Chondrocyte (in vitro differentiated cells): ENCODE results near the gene ASCC3. TPM values are rescaled to one million over a fixed set of nuclear protein-coding genes. Genes with fewer than 3 reads are reported as not detected.
"Not testable (repeated sequence)": the region's sequence is repeated elsewhere in the genome, so short reads cannot be mapped to it uniquely, and the experiment has no call there.

Experiments used
- DNase-seq: peaks from one replicate; pipeline ENCODE4 v3.0.0; 2021; ENCODE audit warnings: mixed read lengths, low spot score
- H3K27ac Mint-ChIP-seq: one replicate; pipeline ENCODE4 v1.8.0; 2021; ENCODE audit warnings: mild to moderate bottlenecking, moderate library complexity, mixed read lengths; ENCODE audit not compliant: unreplicated experiment
- H3K27me3 Mint-ChIP-seq: 2 replicates; pipeline ENCODE4 v1.8.0; 2021; ENCODE audit warnings: low read depth, mixed read lengths
- H3K36me3 Mint-ChIP-seq: 2 replicates; pipeline ENCODE4 v1.8.0; 2021; ENCODE audit warnings: low read depth, mixed read lengths
- H3K4me1 Mint-ChIP-seq: 2 replicates; pipeline ENCODE4 v1.8.0; 2021; ENCODE audit warnings: low read depth, mild to moderate bottlenecking, mixed read lengths
- H3K4me3 Mint-ChIP-seq: one replicate; pipeline ENCODE4 v1.8.0; 2021; ENCODE audit warnings: mild to moderate bottlenecking, moderate library complexity, mixed read lengths; ENCODE audit not compliant: unreplicated experiment
- H3K9me3 Mint-ChIP-seq: 2 replicates; pipeline ENCODE4 v1.8.0; 2021; ENCODE audit warnings: low read depth, mixed read lengths
- total RNA-seq: library from RNA; stranded (reverse); gene quantifications from 3 replicates; pipeline ENCODE4 v1.2.1, GENCODE V29; 2021
- TF ChIP-seq, protein P1 (sequence below): fragments of 200-600 bp; sonication (generic); IDR thresholded peaks from 2 replicates; pipeline ENCODE4 v1.5.0; 2021; ENCODE audit warnings: antibody characterized with exemption, mild to moderate bottlenecking, moderate library complexity

Gene ASCC3
- total RNA-seq, 1 donor from 2014 or later: 54.3 TPM

DNA sequence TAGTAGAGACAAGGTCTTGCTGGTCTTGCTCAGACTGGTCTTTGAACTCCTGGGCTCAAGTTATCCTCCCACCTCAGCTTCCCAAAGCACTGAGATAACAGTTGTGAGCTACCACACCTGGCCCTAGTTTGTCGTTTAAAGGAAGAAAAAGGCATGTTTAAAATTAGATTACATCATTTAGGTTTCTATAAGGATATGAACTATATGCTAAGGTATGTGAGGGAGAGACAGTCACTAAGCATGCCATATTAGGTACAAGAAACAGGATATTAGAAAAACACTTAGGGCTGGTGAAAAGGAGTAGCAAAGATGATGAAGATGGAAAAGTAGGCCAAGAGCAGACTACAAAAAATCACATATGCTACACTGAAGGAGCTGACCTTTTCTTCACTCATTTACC, 106.4 kb downstream of the ASCC3 start:
- no peak for DNase-seq
- TF ChIP-seq, protein P1, sequence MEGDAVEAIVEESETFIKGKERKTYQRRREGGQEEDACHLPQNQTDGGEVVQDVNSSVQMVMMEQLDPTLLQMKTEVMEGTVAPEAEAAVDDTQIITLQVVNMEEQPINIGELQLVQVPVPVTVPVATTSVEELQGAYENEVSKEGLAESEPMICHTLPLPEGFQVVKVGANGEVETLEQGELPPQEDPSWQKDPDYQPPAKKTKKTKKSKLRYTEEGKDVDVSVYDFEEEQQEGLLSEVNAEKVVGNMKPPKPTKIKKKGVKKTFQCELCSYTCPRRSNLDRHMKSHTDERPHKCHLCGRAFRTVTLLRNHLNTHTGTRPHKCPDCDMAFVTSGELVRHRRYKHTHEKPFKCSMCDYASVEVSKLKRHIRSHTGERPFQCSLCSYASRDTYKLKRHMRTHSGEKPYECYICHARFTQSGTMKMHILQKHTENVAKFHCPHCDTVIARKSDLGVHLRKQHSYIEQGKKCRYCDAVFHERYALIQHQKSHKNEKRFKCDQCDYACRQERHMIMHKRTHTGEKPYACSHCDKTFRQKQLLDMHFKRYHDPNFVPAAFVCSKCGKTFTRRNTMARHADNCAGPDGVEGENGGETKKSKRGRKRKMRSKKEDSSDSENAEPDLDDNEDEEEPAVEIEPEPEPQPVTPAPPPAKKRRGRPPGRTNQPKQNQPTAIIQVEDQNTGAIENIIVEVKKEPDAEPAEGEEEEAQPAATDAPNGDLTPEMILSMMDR: no peak
- peak overlapping the region; percentile 29 for H3K27ac Mint-ChIP-seq
- peaks cover 16% of the 10 kb centered on the region for H3K4me1 Mint-ChIP-seq
- peaks cover 2% of the 10 kb centered on the region for H3K36me3 Mint-ChIP-seq
- H3K9me3 Mint-ChIP-seq: no peaks in the 10 kb centered on the region
- no peak overlapping the region for H3K4me3 Mint-ChIP-seq
- H3K27me3 Mint-ChIP-seq: no peaks in the 10 kb centered on the region

DNA sequence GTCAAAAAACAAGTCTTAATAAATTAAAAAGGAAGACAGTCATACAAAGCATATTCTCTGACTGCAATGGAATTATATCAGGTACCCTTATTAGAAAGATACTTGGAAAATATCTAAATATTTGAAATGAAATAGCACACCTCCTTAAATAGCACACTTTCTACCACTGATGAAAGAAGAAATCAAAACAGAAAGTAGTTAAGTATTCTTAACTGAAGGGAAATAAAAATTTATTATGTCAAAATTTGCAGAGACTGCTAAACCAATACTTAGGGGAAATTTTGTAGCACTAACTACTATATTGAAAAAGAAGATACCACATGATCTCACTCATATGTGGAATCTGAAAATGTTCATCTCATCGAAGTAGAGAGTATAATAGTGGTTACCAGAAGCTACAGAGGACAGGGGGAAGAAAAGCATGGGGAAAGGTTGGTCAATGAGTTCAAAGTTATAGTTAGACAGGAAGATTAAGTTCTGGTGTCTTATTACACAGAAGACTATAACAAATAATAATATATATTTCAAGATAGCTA, 112.2 kb downstream of the ASCC3 start:
- TF ChIP-seq, protein P1: no peak
- peaks cover 12% of the 10 kb centered on the region for H3K36me3 Mint-ChIP-seq
- no peak overlapping the region for H3K4me3 Mint-ChIP-seq
- H3K9me3 Mint-ChIP-seq: peaks cover 3% of the 10 kb centered on the region
- no peak overlapping the region for H3K27ac Mint-ChIP-seq
- no peaks in the 10 kb centered on the region for H3K27me3 Mint-ChIP-seq
- DNase-seq: no peak
- H3K4me1 Mint-ChIP-seq: peaks cover 4% of the 10 kb centered on the region

- no peak for DNase-seq
- no peak overlapping the region for H3K4me3 Mint-ChIP-seq
- H3K9me3 Mint-ChIP-seq: peaks cover 4% of the 10 kb centered on the region
- no peaks in the 10 kb centered on the region for H3K27me3 Mint-ChIP-seq
- TF ChIP-seq, protein P1: no peak
- peaks cover 33% of the 10 kb centered on the region for H3K36me3 Mint-ChIP-seq
- no peak overlapping the region for H3K27ac Mint-ChIP-seq
- H3K4me1 Mint-ChIP-seq: no peaks in the 10 kb centered on the region
Measured at GRCh38 chr6:100763617-100764241, 117.4 kb downstream of the ASCC3 start.

GRCh38 chr6:100761841-100762240, 119.3 kb downstream of the ASCC3 start:
- H3K36me3 Mint-ChIP-seq: peaks cover 38% of the 10 kb centered on the region
- H3K27ac Mint-ChIP-seq: no peak overlapping the region
- DNase-seq: no peak
- H3K27me3 Mint-ChIP-seq: no peaks in the 10 kb centered on the region
- H3K4me1 Mint-ChIP-seq: no peaks in the 10 kb centered on the region
- H3K9me3 Mint-ChIP-seq: peaks cover 9% of the 10 kb centered on the region
- TF ChIP-seq, protein P1: no peak
- H3K4me3 Mint-ChIP-seq: no peak overlapping the region

DNA sequence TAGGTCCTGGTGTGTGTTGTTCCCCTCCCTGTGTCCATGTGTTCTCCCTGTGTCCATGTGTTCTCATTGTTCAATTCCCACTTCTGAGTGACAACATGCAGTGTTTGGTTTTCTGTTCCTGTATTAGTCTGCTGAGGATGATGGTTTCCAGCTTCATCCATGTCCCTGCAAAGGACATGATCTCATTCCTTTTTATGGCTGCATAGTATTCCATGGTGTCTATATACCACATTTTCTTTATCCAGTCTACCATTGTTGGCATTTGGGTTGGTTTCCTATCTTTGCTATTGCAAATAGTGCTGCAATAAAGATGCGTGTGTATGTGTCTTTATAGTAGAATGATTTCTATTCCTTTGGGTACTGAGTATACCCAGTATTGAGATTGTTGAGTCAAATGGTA, 122.7 kb downstream of the ASCC3 start:
- H3K27me3 Mint-ChIP-seq, DNase-seq, H3K4me3 Mint-ChIP-seq, H3K27ac Mint-ChIP-seq, H3K4me1 Mint-ChIP-seq, H3K9me3 Mint-ChIP-seq: not testable (repeated sequence)
- peaks cover 31% of the 10 kb centered on the region for H3K36me3 Mint-ChIP-seq

GRCh38 chr6:100753421-100753820, 127.7 kb downstream of the ASCC3 start:
- Mint-ChIP-seq H3K27me3 (no peaks in the 10 kb centered on the region), H3K4me1 (peaks cover 7% of the 10 kb centered on the region), H3K27ac (no peak overlapping the region), H3K4me3 (no peak overlapping the region), H3K36me3 (peaks cover 7% of the 10 kb centered on the region), H3K9me3 (peaks cover 6% of the 10 kb centered on the region)
- no peak for DNase-seq
- TF ChIP-seq, protein P1: no peak
